K562 (cell line): Measurements from ENCODE around the gene PRR29. TPM values are rescaled to one million over a fixed set of nuclear protein-coding genes. Genes with fewer than 3 reads are reported as not detected.

Experiments used
- ATF3 ChIP-seq, 2 experiments: fragments of 450-650 bp in 1 of 2; sonication (generic) in 1 of 2; formaldehyde crosslinking in 1 of 2; IDR thresholded peaks in 1 of 2; conservative IDR thresholded peaks in 1 of 2; 2 replicates each; pipeline versions ENCODE4 v1.6.1 to v1.8.1; 2016 to 2023; ENCODE audit warnings: mild to moderate bottlenecking in 2 of 2, moderate library complexity in 2 of 2, inconsistent platforms in 1 of 2, missing genetic modification reagents in 1 of 2
- CHD1 ChIP-seq: fragments of 200-600 bp; sonication (generic); IDR thresholded peaks from one replicate; pipeline ENCODE4 v1.6.1; 2012; ENCODE audit warnings: mild to moderate bottlenecking, moderate library complexity, low read length, inconsistent platforms
- CREB1 ChIP-seq, 2 experiments: sonication (generic) in 1 of 2; formaldehyde crosslinking in 1 of 2; IDR thresholded peaks; 2 replicates each; pipeline versions ENCODE4 v1.6.1 to v1.8.0; 2012 to 2022; ENCODE audit warnings: inconsistent platforms in 1 of 2, mild to moderate bottlenecking in 1 of 2, missing genetic modification reagents in 1 of 2, moderate library complexity in 1 of 2
- DPF2 ChIP-seq: fragments of 450-650 bp; IDR thresholded peaks from 2 replicates; pipeline ENCODE4 v1.6.1; 2016
- ESRRA ChIP-seq: fragments of 450-650 bp; IDR thresholded peaks from 2 replicates; pipeline ENCODE4 v1.6.1; 2014; ENCODE audit warnings: low read depth, mild to moderate bottlenecking, moderate library complexity, borderline replicate concordance
- GTF2F1 ChIP-seq: IDR thresholded peaks from 2 replicates; pipeline ENCODE4 v1.6.1; 2011; ENCODE audit warnings: low read depth, low read length, improper control_type of control experiment
- KLF13 ChIP-seq: fragments of 450-650 bp; IDR thresholded peaks from 2 replicates; pipeline ENCODE4 v1.6.1; 2016; ENCODE audit warnings: missing genetic modification characterization, low read depth, mild to moderate bottlenecking, missing compliant biosample characterization, moderate library complexity, borderline replicate concordance
- NCOR1 ChIP-seq: fragments of 450-650 bp; IDR thresholded peaks from 2 replicates; pipeline ENCODE4 v1.6.1; 2016; ENCODE audit warnings: mild to moderate bottlenecking, moderate library complexity
- NFIX ChIP-seq: fragments of 250-450 bp; sonication (Bioruptor Pico); IDR thresholded peaks from 2 replicates; pipeline ENCODE4 v1.4.0; 2020; ENCODE audit warnings: low read depth, mild to moderate bottlenecking, moderate library complexity
- PHB2 ChIP-seq: fragments of 450-650 bp; IDR thresholded peaks from 2 replicates; pipeline ENCODE4 v1.6.1; 2017; ENCODE audit warnings: low read depth
- POLR2H ChIP-seq: IDR thresholded peaks from 2 replicates; pipeline ENCODE4 v1.6.1; 2016; ENCODE audit warnings: missing genetic modification characterization, low read depth, mild to moderate bottlenecking, control low read depth, missing compliant biosample characterization, moderate library complexity
- RAD51 ChIP-seq: fragments of 450-650 bp; IDR thresholded peaks from 2 replicates; pipeline ENCODE4 v1.7.1; 2016; ENCODE audit warnings: low read depth, mild to moderate bottlenecking, borderline replicate concordance
- SREBF1 ChIP-seq: fragments of 150-350 bp; IDR thresholded peaks from 2 replicates; pipeline ENCODE4 v1.6.1; 2014; ENCODE audit warnings: antibody characterized with exemption, low read depth, low read length, borderline replicate concordance
- ZNF696 ChIP-seq: fragments of 250-450 bp; sonication (Bioruptor Pico); conservative IDR thresholded peaks from 2 replicates; pipeline ENCODE4 v1.4.0; 2020; ENCODE audit warnings: mild to moderate bottlenecking, moderate library complexity
- polyA plus RNA-seq, 8 experiments: library from polyadenylated mRNA; depleted of rRNA in 4 of 8; stranded (reverse) in 5 of 8; unstranded in 3 of 8; fragments of >200 nt; fragmentation: Nextera tagmentation in 2 of 8; fragmentation: Illumina TruSeq in 1 of 8; extraction: Ambion mirVana in 2 of 8; extraction: Trizol in 1 of 8; gene quantifications; 2 replicates each; pipeline versions ENCODE4 v1.2.1 to v1.2.3, GENCODE V29; 2011 to 2014; ENCODE audit warnings: inconsistent platforms in 1 of 8, missing spikeins in 1 of 8
- total RNA-seq, 7 experiments: library from RNA; depleted of rRNA in 6 of 7; stranded (reverse); fragments of >200 nt in 6 of 7; fragmentation: Illumina TruSeq in 2 of 7; extraction: Trizol in 2 of 7; gene quantifications; 2 replicates each; pipeline versions ENCODE4 v1.2.1 to v1.2.3, GENCODE V29; 2011 to 2021; ENCODE audit warnings: low replicate concordance in 1 of 7
- TF ChIP-seq, protein P1 (sequence below): fragments of 450-650 bp; IDR thresholded peaks from 2 replicates; pipeline ENCODE4 v1.6.1; 2016; ENCODE audit warnings: low read depth
- TF ChIP-seq, protein P2 (sequence below): fragments of 450-650 bp; formaldehyde crosslinking; IDR thresholded peaks from 2 replicates; pipeline ENCODE4 v1.4.0; 2020; ENCODE audit warnings: mild to moderate bottlenecking, moderate library complexity
- TF ChIP-seq, protein P3 (sequence below): sonication (generic); formaldehyde crosslinking; IDR thresholded peaks from 2 replicates; pipeline ENCODE4 v1.8.1; 2022; ENCODE audit warnings: missing genetic modification reagents

Gene PRR29
- total and polyA plus RNA-seq, 9 of the 15 experiments (the other 6 are each of a cell fraction or from before 2014, with no cell fraction given): 0.08 to 0.58 (median 0.15) TPM; not detected in 5

DNA sequence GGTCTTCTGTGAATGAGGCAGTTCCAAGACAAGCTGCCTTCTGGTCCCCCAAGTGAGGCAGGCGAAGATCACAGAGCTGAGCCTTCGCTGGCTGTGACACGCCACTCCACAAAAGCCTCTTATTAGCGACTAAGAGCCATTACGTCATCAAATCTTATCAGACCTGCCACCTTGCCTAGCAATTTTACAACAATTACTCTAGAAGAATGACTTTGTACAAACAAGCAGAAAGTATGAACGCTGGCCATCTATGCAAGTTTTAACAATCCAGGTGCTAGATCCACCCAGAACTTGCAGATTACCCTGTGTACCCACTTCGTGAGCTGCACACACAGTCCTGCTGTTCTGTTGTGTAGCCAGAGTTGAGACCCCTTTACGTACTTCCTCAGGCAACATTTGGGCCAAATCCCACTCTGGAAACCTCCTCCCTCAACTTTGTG, 26.1 kb downstream of the PRR29 start (continued):
- no peak for TF ChIP-seq SREBF1
- no peak for TF ChIP-seq CHD1
- TF ChIP-seq, protein P1, sequence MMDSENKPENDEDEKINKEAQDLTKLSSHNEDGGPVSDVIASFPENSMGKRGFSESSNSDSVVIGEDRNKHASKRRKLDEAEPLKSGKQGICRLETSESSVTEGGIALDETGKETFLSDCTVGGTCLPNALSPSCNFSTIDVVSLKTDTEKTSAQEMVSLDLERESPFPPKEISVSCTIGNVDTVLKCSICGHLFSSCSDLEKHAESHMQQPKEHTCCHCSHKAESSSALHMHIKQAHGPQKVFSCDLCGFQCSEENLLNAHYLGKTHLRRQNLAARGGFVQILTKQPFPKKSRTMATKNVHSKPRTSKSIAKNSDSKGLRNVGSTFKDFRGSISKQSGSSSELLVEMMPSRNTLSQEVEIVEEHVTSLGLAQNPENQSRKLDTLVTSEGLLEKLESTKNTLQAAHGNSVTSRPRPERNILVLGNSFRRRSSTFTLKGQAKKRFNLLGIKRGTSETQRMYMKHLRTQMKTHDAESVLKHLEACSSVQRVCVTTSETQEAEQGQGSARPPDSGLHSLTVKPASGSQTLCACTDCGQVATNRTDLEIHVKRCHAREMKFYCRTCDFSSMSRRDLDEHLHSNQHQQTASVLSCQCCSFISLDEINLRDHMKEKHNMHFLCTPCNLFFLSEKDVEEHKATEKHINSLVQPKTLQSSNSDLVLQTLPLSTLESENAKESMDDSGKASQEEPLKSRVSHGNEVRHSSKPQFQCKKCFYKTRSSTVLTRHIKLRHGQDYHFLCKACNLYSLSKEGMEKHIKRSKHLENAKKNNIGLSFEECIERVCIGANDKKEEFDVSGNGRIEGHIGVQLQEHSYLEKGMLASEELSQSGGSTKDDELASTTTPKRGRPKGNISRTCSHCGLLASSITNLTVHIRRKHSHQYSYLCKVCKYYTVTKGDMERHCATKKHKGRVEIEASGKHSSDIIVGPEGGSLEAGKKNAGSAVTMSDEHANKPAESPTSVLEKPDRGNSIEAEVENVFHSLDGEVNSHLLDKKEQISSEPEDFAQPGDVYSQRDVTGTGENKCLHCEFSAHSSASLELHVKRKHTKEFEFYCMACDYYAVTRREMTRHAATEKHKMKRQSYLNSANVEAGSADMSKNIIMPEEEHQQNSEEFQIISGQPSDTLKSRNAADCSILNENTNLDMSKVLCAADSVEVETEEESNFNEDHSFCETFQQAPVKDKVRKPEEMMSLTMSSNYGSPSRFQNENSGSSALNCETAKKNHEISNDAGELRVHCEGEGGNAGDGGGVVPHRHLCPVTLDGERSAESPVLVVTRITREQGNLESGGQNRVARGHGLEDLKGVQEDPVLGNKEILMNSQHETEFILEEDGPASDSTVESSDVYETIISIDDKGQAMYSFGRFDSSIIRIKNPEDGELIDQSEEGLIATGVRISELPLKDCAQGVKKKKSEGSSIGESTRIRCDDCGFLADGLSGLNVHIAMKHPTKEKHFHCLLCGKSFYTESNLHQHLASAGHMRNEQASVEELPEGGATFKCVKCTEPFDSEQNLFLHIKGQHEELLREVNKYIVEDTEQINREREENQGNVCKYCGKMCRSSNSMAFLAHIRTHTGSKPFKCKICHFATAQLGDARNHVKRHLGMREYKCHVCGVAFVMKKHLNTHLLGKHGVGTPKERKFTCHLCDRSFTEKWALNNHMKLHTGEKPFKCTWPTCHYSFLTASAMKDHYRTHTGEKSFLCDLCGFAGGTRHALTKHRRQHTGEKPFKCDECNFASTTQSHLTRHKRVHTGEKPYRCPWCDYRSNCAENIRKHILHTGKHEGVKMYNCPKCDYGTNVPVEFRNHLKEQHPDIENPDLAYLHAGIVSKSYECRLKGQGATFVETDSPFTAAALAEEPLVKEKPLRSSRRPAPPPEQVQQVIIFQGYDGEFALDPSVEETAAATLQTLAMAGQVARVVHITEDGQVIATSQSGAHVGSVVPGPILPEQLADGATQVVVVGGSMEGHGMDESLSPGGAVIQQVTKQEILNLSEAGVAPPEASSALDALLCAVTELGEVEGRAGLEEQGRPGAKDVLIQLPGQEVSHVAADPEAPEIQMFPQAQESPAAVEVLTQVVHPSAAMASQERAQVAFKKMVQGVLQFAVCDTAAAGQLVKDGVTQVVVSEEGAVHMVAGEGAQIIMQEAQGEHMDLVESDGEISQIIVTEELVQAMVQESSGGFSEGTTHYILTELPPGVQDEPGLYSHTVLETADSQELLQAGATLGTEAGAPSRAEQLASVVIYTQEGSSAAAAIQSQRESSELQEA: no peak
- TF ChIP-seq RAD51: no peak
- peak; percentile 41; the same call in 1 of the 2 replicates for TF ChIP-seq PHB2
- TF ChIP-seq, protein P2, sequence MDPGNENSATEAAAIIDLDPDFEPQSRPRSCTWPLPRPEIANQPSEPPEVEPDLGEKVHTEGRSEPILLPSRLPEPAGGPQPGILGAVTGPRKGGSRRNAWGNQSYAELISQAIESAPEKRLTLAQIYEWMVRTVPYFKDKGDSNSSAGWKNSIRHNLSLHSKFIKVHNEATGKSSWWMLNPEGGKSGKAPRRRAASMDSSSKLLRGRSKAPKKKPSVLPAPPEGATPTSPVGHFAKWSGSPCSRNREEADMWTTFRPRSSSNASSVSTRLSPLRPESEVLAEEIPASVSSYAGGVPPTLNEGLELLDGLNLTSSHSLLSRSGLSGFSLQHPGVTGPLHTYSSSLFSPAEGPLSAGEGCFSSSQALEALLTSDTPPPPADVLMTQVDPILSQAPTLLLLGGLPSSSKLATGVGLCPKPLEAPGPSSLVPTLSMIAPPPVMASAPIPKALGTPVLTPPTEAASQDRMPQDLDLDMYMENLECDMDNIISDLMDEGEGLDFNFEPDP (CRISPR knock-in tag): no peak
- no peak for TF ChIP-seq NFIX (CRISPR knock-in tag)
- TF ChIP-seq, protein P3, sequence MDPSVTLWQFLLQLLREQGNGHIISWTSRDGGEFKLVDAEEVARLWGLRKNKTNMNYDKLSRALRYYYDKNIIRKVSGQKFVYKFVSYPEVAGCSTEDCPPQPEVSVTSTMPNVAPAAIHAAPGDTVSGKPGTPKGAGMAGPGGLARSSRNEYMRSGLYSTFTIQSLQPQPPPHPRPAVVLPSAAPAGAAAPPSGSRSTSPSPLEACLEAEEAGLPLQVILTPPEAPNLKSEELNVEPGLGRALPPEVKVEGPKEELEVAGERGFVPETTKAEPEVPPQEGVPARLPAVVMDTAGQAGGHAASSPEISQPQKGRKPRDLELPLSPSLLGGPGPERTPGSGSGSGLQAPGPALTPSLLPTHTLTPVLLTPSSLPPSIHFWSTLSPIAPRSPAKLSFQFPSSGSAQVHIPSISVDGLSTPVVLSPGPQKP (CRISPR knock-in tag): no peak
- no peak for TF ChIP-seq ESRRA
- TF ChIP-seq KLF13 (tag): no peak
- TF ChIP-seq CREB1 (IDR thresholded peaks at IDR 0.05): peak; percentile 88
- peak; percentile 88 for TF ChIP-seq CREB1 (CRISPR knock-in tag; IDR thresholded peaks at IDR 0.05)
- peak; percentile 100 for TF ChIP-seq ATF3 (IDR thresholded peaks at IDR 0.05)
- TF ChIP-seq ATF3 (CRISPR knock-in tag; conservative IDR thresholded peaks at IDR 0.05): peak; percentile 93
- no peak for TF ChIP-seq POLR2H (tag)
- no peak for TF ChIP-seq GTF2F1
- TF ChIP-seq NCOR1: peak; percentile 85
- no peak for TF ChIP-seq ZNF696 (CRISPR knock-in tag)
- peak; percentile 95 for TF ChIP-seq DPF2
